Astrocyte (in vitro differentiated cells and primary cell): ENCODE measurements around the gene NLGN1. TPM values are rescaled to one million over a fixed set of nuclear protein-coding genes. Genes with fewer than 3 reads are reported as not detected.

Experiments used
- DNase-seq: peaks from one replicate; pipeline ENCODE4 v3.0.0-alpha.2; 2010; ENCODE audit warnings: low read depth
- FAIRE-seq: peaks from 2 replicates; lab custom pipeline; 2011; peaks lifted over from hg19 to GRCh38; lab: Jason Lieb, UNC
- H2AFZ ChIP-seq: 2 replicates; pipeline ENCODE4 v1.6.0; 2012; ENCODE audit warnings: low read depth, low read length, inconsistent platforms
- H3K27ac ChIP-seq: 2 replicates; pipeline ENCODE4 v1.5.1; 2011; ENCODE audit warnings: low read depth, low read length, inconsistent platforms
- H3K27me3 ChIP-seq: 2 replicates; pipeline ENCODE4 v1.6.0; 2011; ENCODE audit warnings: low read length, inconsistent platforms; ENCODE audit not compliant: insufficient read depth
- H3K36me3 ChIP-seq: 2 replicates; pipeline ENCODE4 v1.5.1; 2011; ENCODE audit warnings: low read length, inconsistent platforms; ENCODE audit not compliant: insufficient read depth
- H3K4me1 ChIP-seq: 2 replicates; pipeline ENCODE4 v1.5.1; 2011; ENCODE audit warnings: low read length, inconsistent platforms; ENCODE audit not compliant: insufficient read depth
- H3K4me2 ChIP-seq: 2 replicates; pipeline ENCODE4 v1.6.0; 2012; ENCODE audit warnings: low read length, inconsistent platforms
- H3K4me3 ChIP-seq: 2 replicates; pipeline ENCODE4 v1.5.1; 2011; ENCODE audit warnings: low read depth, mild to moderate bottlenecking, low read length, inconsistent platforms; ENCODE audit not compliant: insufficient read depth
- H3K79me2 ChIP-seq: 2 replicates; pipeline ENCODE4 v1.6.0; 2012; ENCODE audit warnings: mild to moderate bottlenecking, low read length, inconsistent platforms; ENCODE audit not compliant: insufficient read depth
- H3K9ac ChIP-seq: 2 replicates; pipeline ENCODE4 v1.6.0; 2012; ENCODE audit warnings: mild to moderate bottlenecking, low read length, inconsistent platforms
- H3K9me3 ChIP-seq: 2 replicates; pipeline ENCODE4 v1.5.1; 2012; ENCODE audit warnings: low read depth, mild to moderate bottlenecking, low read length, inconsistent platforms; ENCODE audit not compliant: insufficient read depth
- H4K20me1 ChIP-seq: 2 replicates; pipeline ENCODE4 v1.6.0; 2012; ENCODE audit warnings: low read length, inconsistent platforms; ENCODE audit not compliant: insufficient read depth
- H3K27ac Mint-ChIP-seq: one replicate; pipeline ENCODE4 v1.8.0; 2021; ENCODE audit warnings: mild to moderate bottlenecking, mixed read lengths; ENCODE audit not compliant: unreplicated experiment
- H3K27me3 Mint-ChIP-seq: one replicate; pipeline ENCODE4 v1.8.0; 2021; ENCODE audit warnings: low read depth, mixed read lengths; ENCODE audit not compliant: unreplicated experiment
- H3K36me3 Mint-ChIP-seq: one replicate; pipeline ENCODE4 v1.8.0; 2021; ENCODE audit warnings: low read depth, mixed read lengths; ENCODE audit not compliant: unreplicated experiment
- H3K4me1 Mint-ChIP-seq: one replicate; pipeline ENCODE4 v1.8.0; 2021; ENCODE audit warnings: low read depth, mixed read lengths; ENCODE audit not compliant: unreplicated experiment
- H3K4me3 Mint-ChIP-seq: one replicate; pipeline ENCODE4 v1.8.0; 2021; ENCODE audit warnings: mild to moderate bottlenecking, moderate library complexity, mixed read lengths; ENCODE audit not compliant: unreplicated experiment
- H3K9me3 Mint-ChIP-seq: one replicate; pipeline ENCODE4 v1.8.0; 2021; ENCODE audit warnings: mild to moderate bottlenecking, mixed read lengths; ENCODE audit not compliant: unreplicated experiment
- EZH2 ChIP-seq: IDR thresholded peaks from 2 replicates; pipeline ENCODE4 v1.6.1; 2012; ENCODE audit warnings: mild to moderate bottlenecking, low read length, inconsistent platforms; ENCODE audit not compliant: insufficient read depth
- total RNA-seq: library from RNA; stranded (reverse); gene quantifications from 2 replicates; pipeline ENCODE4 v1.2.1, GENCODE V29; 2021
- TF ChIP-seq, protein P1 (sequence below): IDR thresholded peaks from 2 replicates; pipeline ENCODE4 v1.5.1; 2011; ENCODE audit warnings: low read depth, mild to moderate bottlenecking, inconsistent platforms, low read length, moderate library complexity; ENCODE audit not compliant: insufficient read depth

Gene NLGN1
- total RNA-seq, 1 donor from 2014 or later, result 1.2 TPM

DNA sequence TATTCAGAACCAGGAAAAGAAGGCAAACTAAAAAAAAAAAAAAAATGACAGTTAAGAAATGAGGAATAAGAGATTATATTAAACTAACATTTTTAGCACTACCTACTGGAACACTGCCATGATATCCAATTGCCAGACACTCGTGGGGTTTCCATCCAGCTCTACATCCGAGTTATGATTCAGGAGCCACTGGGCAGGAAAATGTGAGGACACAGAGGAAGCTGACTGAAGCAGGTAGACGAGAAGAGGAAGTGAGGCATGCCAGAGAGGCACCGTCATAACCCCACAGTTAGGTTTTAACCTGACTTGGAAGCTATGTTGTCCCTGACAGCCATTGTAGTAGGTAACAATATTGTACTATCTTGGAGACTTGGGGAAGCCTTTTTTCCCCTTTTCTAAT lies 495.0 kb downstream of the NLGN1 start:
- H3K36me3 Mint-ChIP-seq, result no peaks in the 10 kb centered on the region
- peak overlapping the region; percentile 23 for H3K27ac Mint-ChIP-seq
- FAIRE-seq, result no peak
- no peaks in the 10 kb centered on the region for H3K27me3 Mint-ChIP-seq
- Histone ChIP-seq H3K27me3 (no peaks in the 10 kb centered on the region), H2AFZ (no peak overlapping the region), H3K4me1 (peaks cover 10% of the 10 kb centered on the region), H4K20me1 (no peaks in the 10 kb centered on the region), H3K79me2 (no peaks in the 10 kb centered on the region), H3K36me3 (no peaks in the 10 kb centered on the region), H3K9ac (no peak overlapping the region), H3K4me3 (peak overlapping the region; percentile 14), H3K27ac (peak overlapping the region; percentile 10), H3K4me2 (peak overlapping the region; percentile 33), H3K9me3 (no peaks in the 10 kb centered on the region)
- H3K9me3 Mint-ChIP-seq, result no peaks in the 10 kb centered on the region
- H3K4me1 Mint-ChIP-seq, result peaks cover 3% of the 10 kb centered on the region
- H3K4me3 Mint-ChIP-seq, result no peak overlapping the region
- peak; percentile 49 for DNase-seq
- TF ChIP-seq, protein P1, sequence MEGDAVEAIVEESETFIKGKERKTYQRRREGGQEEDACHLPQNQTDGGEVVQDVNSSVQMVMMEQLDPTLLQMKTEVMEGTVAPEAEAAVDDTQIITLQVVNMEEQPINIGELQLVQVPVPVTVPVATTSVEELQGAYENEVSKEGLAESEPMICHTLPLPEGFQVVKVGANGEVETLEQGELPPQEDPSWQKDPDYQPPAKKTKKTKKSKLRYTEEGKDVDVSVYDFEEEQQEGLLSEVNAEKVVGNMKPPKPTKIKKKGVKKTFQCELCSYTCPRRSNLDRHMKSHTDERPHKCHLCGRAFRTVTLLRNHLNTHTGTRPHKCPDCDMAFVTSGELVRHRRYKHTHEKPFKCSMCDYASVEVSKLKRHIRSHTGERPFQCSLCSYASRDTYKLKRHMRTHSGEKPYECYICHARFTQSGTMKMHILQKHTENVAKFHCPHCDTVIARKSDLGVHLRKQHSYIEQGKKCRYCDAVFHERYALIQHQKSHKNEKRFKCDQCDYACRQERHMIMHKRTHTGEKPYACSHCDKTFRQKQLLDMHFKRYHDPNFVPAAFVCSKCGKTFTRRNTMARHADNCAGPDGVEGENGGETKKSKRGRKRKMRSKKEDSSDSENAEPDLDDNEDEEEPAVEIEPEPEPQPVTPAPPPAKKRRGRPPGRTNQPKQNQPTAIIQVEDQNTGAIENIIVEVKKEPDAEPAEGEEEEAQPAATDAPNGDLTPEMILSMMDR, result no peak
- TF ChIP-seq EZH2, result no peak

DNA sequence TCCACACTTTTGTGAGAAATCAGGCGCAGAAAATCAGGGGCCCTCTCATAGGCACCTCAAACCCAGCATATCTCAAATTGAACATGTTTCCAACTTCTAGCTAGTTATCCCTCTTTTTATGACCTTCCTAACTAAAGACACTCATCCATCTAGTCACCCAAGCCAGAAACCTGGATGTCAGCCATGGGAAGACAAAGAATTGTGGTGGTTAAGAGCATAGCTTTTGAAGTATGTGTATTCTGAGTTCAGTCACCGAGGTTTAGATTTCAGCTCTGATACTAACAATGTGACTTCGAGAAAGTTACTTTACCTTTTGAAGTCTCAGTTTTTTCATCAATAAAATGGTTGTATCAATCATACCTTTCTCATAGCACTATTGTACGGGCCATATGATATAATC lies 495.5 kb downstream of the NLGN1 start:
- no peaks in the 10 kb centered on the region for H3K27me3 ChIP-seq
- peak overlapping the region; percentile 10 for H3K27ac ChIP-seq
- no peaks in the 10 kb centered on the region for H3K9me3 ChIP-seq
- Mint-ChIP-seq H3K36me3 (no peaks in the 10 kb centered on the region), H3K27ac (no peak overlapping the region), H3K4me3 (no peak overlapping the region), H3K9me3 (no peaks in the 10 kb centered on the region), H3K4me1 (peaks cover 3% of the 10 kb centered on the region), H3K27me3 (no peaks in the 10 kb centered on the region)
- no peak overlapping the region for H3K4me3 ChIP-seq
- H3K36me3 ChIP-seq, result no peaks in the 10 kb centered on the region
- H4K20me1 ChIP-seq, result no peaks in the 10 kb centered on the region
- H3K4me2 ChIP-seq, result peak overlapping the region; percentile 33
- TF ChIP-seq, protein P1, result no peak
- TF ChIP-seq EZH2, result no peak
- no peak overlapping the region for H2AFZ ChIP-seq
- H3K79me2 ChIP-seq, result no peaks in the 10 kb centered on the region
- peak; percentile 90 for DNase-seq
- H3K4me1 ChIP-seq, result peaks cover 10% of the 10 kb centered on the region
- peak; percentile 74 for FAIRE-seq
- no peak overlapping the region for H3K9ac ChIP-seq

DNA sequence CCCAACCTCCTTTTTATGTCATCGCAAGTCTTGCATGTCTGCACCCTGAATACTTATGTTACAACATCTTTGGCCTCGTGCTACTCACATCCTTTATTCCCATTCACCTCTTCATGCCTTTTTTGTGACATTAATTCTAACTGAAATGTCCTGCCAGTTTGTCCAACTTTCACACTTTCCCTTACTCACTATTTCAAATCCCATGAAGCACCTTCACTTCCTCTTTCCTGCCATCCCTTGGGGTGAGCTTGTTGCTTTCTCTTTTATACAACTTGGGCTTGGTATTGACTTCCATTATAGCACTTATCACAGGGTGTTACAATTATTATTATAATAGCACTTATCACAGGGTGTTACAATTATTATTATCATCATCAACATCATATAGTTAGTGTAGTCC lies 496.3 kb downstream of the NLGN1 start:
- no peaks in the 10 kb centered on the region for H3K79me2 ChIP-seq
- H4K20me1 ChIP-seq, result no peaks in the 10 kb centered on the region
- no peak overlapping the region for H3K4me3 Mint-ChIP-seq
- peaks cover 10% of the 10 kb centered on the region for H3K4me1 ChIP-seq
- no peak overlapping the region for H3K4me2 ChIP-seq
- no peaks in the 10 kb centered on the region for H3K36me3 ChIP-seq
- peaks cover 3% of the 10 kb centered on the region for H3K4me1 Mint-ChIP-seq
- no peaks in the 10 kb centered on the region for H3K27me3 Mint-ChIP-seq
- H3K27me3 ChIP-seq, result no peaks in the 10 kb centered on the region
- H3K9ac ChIP-seq, result no peak overlapping the region
- DNase-seq (no peak), FAIRE-seq (no peak)
- H3K27ac Mint-ChIP-seq, result no peak overlapping the region
- H3K27ac ChIP-seq, result no peak overlapping the region
- H2AFZ ChIP-seq, result no peak overlapping the region
- no peaks in the 10 kb centered on the region for H3K36me3 Mint-ChIP-seq
- H3K9me3 Mint-ChIP-seq, result no peaks in the 10 kb centered on the region
- H3K4me3 ChIP-seq, result no peak overlapping the region
- TF ChIP-seq EZH2, result no peak
- TF ChIP-seq, protein P1, result no peak
- no peaks in the 10 kb centered on the region for H3K9me3 ChIP-seq
